Measurements from ENCODE around the gene TSPAN18.

Gene TSPAN18

DNA sequence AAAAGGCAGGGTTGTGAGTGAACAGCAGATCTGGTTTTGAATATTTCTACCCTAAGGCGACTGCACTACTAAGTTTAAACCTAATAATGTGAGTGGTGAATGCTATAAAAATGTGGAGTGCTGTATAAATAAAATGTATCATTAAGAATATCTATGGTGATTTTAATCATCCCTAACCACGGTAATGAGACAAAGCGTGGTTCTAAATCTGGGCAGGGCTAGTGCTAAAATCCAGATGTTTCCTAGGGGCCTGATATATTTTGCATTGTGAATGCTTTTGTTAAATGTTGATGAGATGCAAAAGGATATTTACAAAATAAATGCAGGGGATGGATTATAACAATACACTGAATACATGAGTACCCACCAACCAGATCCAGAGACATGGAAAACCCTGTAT lies 58.1 kb downstream of the TSPAN18 start:
- Histone ChIP-seq H3K36me3 (ENCODE audit: insufficient read depth, low read length) (no peaks in the 10 kb centered on the region), H3K27ac (peak overlapping the region; percentile 53; the same call in 1 of the 2 replicates), H3K9ac (ENCODE audit: insufficient read length) (no peak overlapping the region), H3K9me3 (ENCODE audit: low read depth, low read length) (no peaks in the 10 kb centered on the region), H3K4me3 (peak overlapping the region; percentile 59)
- TF ChIP-seq FOXP2 (optimal IDR thresholded peaks at IDR 0.05; ENCODE audit: control extremely low read depth, extremely low read length, insufficient read depth) (peak; percentile 34), POLR2AphosphoS5 (IDR thresholded peaks at IDR 0.05; ENCODE audit: borderline replicate concordance, low read depth, low read length) (peak; percentile 43; the same call in 1 of the 2 replicates), EZH2 (IDR thresholded peaks at IDR 0.05) (no peak)
- DNase-seq (ENCODE audit: low read depth, low spot score) = peak; percentile 70

DNA sequence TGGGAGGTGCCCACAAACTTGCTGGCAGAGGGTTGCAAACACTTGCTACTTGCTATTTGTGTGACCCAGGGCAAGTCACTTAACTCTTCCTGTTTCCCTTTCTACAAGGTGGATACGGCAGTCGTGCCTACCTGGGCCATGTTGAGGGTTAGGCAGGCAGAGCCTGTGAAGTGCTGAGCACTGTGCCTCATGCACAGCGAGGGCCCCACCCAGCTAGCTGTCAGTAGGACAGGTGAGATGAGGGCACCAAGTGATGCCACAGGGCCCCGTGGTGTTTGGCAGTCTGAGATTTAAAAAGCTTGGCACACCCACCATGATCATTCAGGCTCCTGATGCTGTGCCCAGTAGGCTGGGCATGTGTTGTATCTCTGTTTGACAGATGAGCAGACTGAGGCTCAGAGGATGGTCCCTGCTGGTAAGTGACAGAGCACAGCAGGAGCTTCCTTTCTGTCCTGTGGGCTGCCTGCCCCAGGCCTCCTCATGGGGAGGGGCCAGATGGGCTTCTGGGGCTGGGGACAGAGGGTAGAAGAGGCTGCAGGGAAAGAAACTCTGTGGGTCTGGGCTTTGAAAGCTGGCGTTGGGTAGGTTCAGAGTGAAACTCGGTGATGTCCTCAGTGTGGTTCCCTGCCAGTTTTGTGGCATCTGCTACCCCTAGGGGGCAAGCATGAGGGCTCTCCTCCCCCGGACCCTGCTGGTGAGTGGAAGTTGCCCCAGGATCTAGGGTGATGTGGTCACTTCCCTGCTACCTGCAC lies 59.3 kb downstream of the TSPAN18 start:
- DNase-seq (ENCODE audit: low read depth, low spot score) = no peak
- no peak overlapping the region for H3K27ac ChIP-seq
- H3K9ac ChIP-seq (ENCODE audit: insufficient read length) = no peak overlapping the region
- no peaks in the 10 kb centered on the region for H3K36me3 ChIP-seq (ENCODE audit: insufficient read depth, low read length)
- no peaks in the 10 kb centered on the region for H3K9me3 ChIP-seq (ENCODE audit: low read depth, low read length)
- TF ChIP-seq POLR2AphosphoS5 (IDR thresholded peaks at IDR 0.05; ENCODE audit: borderline replicate concordance, low read depth, low read length) (no peak), FOXP2 (optimal IDR thresholded peaks at IDR 0.05; ENCODE audit: control extremely low read depth, extremely low read length, insufficient read depth) (no peak), EZH2 (IDR thresholded peaks at IDR 0.05) (no peak)
- H3K4me3 ChIP-seq = peak overlapping the region; percentile 59

DNA sequence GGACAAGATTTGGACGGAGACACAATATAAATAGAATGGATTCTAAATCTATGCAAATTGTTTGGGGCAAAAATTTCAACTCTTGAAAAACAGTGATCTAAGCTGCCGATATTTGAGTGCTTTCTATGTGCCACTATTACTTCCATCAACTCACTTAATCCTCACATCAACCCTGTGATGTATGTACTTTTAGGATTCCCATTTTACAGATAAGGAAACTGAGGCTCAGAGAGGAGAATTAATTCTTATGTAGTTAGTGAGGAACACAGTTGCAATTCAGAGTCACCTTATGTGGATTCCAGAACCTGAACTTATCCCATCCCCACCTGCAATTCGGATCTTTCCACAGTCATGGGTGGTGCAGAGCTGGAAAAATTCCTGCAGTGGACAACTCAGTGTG lies 60.3 kb downstream of the TSPAN18 start:
- Histone ChIP-seq H3K4me3 (no peak overlapping the region), H3K9ac (ENCODE audit: insufficient read length) (no peak overlapping the region), H3K36me3 (ENCODE audit: insufficient read depth, low read length) (no peaks in the 10 kb centered on the region), H3K9me3 (ENCODE audit: low read depth, low read length) (no peaks in the 10 kb centered on the region), H3K27ac (no peak overlapping the region)
- TF ChIP-seq POLR2AphosphoS5 (IDR thresholded peaks at IDR 0.05; ENCODE audit: borderline replicate concordance, low read depth, low read length) (no peak), EZH2 (IDR thresholded peaks at IDR 0.05) (no peak), FOXP2 (optimal IDR thresholded peaks at IDR 0.05; ENCODE audit: control extremely low read depth, extremely low read length, insufficient read depth) (no peak)
- DNase-seq (ENCODE audit: low read depth, low spot score) = no peak

- DNase-seq (ENCODE audit: low read depth, low spot score) = no peak
These were observed 61.2 kb downstream of the TSPAN18 start for GRCh38 chr11:44787981-44788380.

DNA sequence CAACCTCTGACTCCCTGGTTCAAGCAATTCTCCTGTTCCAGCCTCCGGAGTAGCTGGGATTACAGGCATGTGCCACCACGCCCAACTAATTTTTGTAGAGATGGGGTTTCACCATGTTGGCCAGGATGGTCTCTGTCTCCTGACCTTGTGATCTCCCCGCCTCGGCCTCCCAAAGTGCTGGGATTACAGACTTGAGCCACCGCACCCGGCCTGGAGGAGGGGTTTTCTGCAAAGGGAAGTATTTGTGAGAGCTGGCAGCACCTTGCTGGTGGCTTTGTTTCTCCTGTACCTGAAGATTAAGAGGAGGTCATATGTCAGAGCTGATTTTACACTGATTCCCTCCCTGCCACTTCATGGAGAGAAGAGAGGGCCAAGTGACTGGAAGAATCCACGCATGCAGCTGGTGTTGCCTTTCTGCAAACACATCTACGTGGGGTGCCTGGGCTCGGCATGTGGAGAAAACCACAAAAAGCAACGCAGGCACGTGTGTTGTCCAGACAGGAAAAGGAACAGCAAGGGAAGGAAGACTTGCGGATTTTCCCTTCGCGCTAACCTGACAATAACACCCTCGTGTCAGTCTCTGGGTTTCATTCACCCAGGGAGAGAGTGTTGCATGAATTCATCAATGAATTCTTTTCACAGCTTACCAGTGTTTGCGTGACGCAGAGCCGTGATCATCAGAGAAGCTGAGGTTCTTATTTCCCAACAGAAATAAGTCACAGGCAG lies 61.9 kb downstream of the TSPAN18 start:
- Histone ChIP-seq H3K4me3 (0 out of 2 replicates have a peak overlapping the region, but pooled peaks have one; percentile 27), H3K9ac (ENCODE audit: insufficient read length) (no peak overlapping the region), H3K36me3 (ENCODE audit: insufficient read depth, low read length) (no peaks in the 10 kb centered on the region), H3K9me3 (ENCODE audit: low read depth, low read length) (no peaks in the 10 kb centered on the region), H3K27ac (no peak overlapping the region)
- DNase-seq (ENCODE audit: low read depth, low spot score) = no peak
- TF ChIP-seq POLR2AphosphoS5 (IDR thresholded peaks at IDR 0.05; ENCODE audit: borderline replicate concordance, low read depth, low read length) (no peak), EZH2 (IDR thresholded peaks at IDR 0.05) (no peak), FOXP2 (optimal IDR thresholded peaks at IDR 0.05; ENCODE audit: control extremely low read depth, extremely low read length, insufficient read depth) (no peak)

More at GRCh38 chr11:44787981-44788380, 61.2 kb downstream of the TSPAN18 start:
- no peaks in the 10 kb centered on the region for H3K9me3 ChIP-seq (ENCODE audit: low read depth, low read length)
- no peaks in the 10 kb centered on the region for H3K36me3 ChIP-seq (ENCODE audit: insufficient read depth, low read length)
- H3K9ac ChIP-seq (ENCODE audit: insufficient read length) = no peak overlapping the region
- H3K4me3 ChIP-seq = no peak overlapping the region
- H3K27ac ChIP-seq = no peak overlapping the region
- TF ChIP-seq EZH2 (IDR thresholded peaks at IDR 0.05) (no peak), FOXP2 (optimal IDR thresholded peaks at IDR 0.05; ENCODE audit: control extremely low read depth, extremely low read length, insufficient read depth) (no peak), POLR2AphosphoS5 (IDR thresholded peaks at IDR 0.05; ENCODE audit: borderline replicate concordance, low read depth, low read length) (no peak)

DNA sequence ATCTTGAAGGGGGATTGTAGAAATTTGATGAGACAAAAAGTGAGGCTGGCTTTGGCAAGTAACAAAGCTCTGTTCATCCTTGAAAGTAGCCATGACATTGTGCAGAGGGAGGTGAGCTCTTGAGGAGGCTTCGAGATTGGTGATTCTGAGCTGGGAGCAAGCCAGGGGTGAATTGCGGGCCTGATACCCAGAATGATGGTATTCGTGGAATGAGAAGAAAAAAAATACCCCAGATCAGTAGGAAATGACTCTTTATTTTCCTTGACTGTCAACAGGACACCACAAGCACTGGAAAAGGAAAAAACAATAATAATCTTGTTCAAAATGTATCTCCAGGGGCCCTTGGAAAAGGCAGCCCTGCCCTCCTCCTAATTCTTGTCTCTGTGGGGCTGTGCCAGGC lies 62.7 kb downstream of the TSPAN18 start:
- TF ChIP-seq POLR2AphosphoS5 (IDR thresholded peaks at IDR 0.05; ENCODE audit: borderline replicate concordance, low read depth, low read length) (no peak), EZH2 (IDR thresholded peaks at IDR 0.05) (no peak), FOXP2 (optimal IDR thresholded peaks at IDR 0.05; ENCODE audit: control extremely low read depth, extremely low read length, insufficient read depth) (no peak)
- DNase-seq (ENCODE audit: low read depth, low spot score) = no peak

GRCh38 chr11:44790211-44790610 lies 63.4 kb downstream of the TSPAN18 start:
- Histone ChIP-seq H3K36me3 (ENCODE audit: insufficient read depth, low read length) (no peaks in the 10 kb centered on the region), H3K9me3 (ENCODE audit: low read depth, low read length) (no peaks in the 10 kb centered on the region), H3K9ac (ENCODE audit: insufficient read length) (no peak overlapping the region), H3K27ac (no peak overlapping the region), H3K4me3 (no peak overlapping the region)
- no peak for DNase-seq (ENCODE audit: low read depth, low spot score)
- no peak for TF ChIP-seq POLR2AphosphoS5 (IDR thresholded peaks at IDR 0.05; ENCODE audit: borderline replicate concordance, low read depth, low read length)
- TF ChIP-seq FOXP2 (optimal IDR thresholded peaks at IDR 0.05; ENCODE audit: control extremely low read depth, extremely low read length, insufficient read depth) = no peak
- no peak for TF ChIP-seq EZH2 (IDR thresholded peaks at IDR 0.05)

More for the DNA sequence above, 62.7 kb downstream of the TSPAN18 start:
- no peak overlapping the region for H3K4me3 ChIP-seq
- no peak overlapping the region for H3K9ac ChIP-seq (ENCODE audit: insufficient read length)
- H3K9me3 ChIP-seq (ENCODE audit: low read depth, low read length) = no peaks in the 10 kb centered on the region
- no peak overlapping the region for H3K27ac ChIP-seq
- H3K36me3 ChIP-seq (ENCODE audit: insufficient read depth, low read length) = no peaks in the 10 kb centered on the region

DNA sequence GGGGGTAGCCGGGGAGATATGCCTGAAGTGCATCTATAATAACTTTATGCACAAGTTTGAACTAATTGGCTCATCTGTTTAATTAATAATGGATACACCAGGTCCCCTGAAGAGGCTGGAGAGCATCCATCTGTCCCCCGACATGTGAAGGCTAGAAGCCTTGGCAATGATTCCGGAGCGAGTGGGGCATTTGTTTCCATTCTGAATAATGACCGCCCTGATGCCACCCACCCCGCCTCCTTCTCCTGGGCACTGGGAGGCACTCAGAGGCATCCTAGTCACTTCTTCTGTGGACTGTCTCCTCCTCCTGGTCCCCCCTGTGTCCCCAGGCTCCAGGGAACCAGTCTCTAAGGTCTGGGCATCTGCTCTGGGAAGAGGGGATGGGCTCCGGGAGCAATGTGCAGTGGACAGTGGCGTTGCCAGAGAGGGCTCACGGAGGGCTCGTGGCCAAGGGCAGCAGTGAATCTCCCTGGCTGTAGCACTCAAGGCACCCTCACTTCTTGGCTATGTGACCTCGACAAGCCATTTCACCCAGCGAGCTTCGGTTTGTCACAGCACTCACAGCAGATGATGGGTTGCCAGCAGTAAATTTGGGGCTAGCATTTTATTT lies 64.7 kb downstream of the TSPAN18 start:
- Histone ChIP-seq H3K9me3 (ENCODE audit: low read depth, low read length) (no peaks in the 10 kb centered on the region), H3K9ac (ENCODE audit: insufficient read length) (no peak overlapping the region), H3K27ac (no peak overlapping the region), H3K36me3 (ENCODE audit: insufficient read depth, low read length) (no peaks in the 10 kb centered on the region), H3K4me3 (no peak overlapping the region)
- TF ChIP-seq FOXP2 (optimal IDR thresholded peaks at IDR 0.05; ENCODE audit: control extremely low read depth, extremely low read length, insufficient read depth) (no peak), POLR2AphosphoS5 (IDR thresholded peaks at IDR 0.05; ENCODE audit: borderline replicate concordance, low read depth, low read length) (no peak), EZH2 (IDR thresholded peaks at IDR 0.05) (no peak)
- no peak for DNase-seq (ENCODE audit: low read depth, low spot score)

All from SK-N-MC (cell line).